HG03442 (cell line): ENCODE data around the gene RAD51AP2.
"Not testable (repeated sequence)": the region's sequence is repeated elsewhere in the genome, so short reads cannot be mapped to it uniquely, and the experiment has no call there.

ENCODE experiments used
- ATAC-seq: cut with Tn5 transposase; IDR thresholded peaks from one replicate; pipeline ENCODE4 v1.9.1; 2021; ENCODE audit warnings: mild to moderate bottlenecking, moderate library complexity; ENCODE audit not compliant: unreplicated experiment

RAD51AP2 gene

DNA sequence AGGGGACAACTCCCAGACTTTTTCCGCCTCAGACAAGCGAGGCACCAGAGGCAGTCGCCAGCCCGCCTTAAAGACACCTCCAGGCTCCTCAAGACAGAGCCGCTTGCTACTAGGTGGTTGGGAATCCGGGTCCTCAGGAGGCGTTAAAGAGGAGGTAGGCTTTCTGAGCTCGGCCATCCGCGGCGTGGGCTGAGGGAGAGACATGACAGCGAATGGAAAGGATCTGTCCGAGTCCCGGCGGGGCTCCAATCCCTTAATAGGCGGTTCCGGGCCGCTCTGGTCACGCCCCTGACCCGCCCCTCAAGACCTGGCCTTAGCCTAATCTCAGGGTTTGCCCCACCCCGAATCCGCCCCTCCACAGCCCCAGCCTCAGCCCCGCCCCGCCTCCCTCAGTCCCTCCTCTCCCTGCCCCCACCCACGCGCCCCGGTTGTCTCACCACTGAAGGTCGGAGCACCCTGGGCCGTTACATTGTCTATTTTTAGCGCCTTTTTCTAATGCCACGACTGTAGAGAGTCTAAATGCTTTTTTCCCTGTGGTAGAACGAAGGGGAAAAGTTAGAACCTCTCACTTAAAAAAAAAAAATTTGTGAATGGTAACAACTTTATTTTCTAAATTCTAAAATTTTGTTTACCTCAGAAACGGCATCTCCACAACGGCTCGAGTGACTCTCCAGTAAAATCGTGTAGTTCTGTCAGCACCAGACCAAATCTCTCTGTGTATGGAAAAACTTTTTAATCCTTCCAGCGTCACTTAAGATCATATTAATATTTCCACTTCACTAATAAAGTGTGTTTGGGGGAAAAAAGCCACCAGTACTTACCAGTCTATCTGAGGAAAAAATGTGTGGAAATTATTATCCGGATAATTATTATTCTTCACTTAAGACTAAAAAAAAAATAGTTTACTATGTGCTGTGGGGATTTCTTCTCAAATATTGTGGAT lies at the start of gene RAD51AP2:
TSS of gene RAD51AP2 (minus strand) at position 229 of the 943 bp plus-strand sequence. CDS start at position 204, 25 bp downstream.
- peak; percentile 80 for ATAC-seq

DNA sequence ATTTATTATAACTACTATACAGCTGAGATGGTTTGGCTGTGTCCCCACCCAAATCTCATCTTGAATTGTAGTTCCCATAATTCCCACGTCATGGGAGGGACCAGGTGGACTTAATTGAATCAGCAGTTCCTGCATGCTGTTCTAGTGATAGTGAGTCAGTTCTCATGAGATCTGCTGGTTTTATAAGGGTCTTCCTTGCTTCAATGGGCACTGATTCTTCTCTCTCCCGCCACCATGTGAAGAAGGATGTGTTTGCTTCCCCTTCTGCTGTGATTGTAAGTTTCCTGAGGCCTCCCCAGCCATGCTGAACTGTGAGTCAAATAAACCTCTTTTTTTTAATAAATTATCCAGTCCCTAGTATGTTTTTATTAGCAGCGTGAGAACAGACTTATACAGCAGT lies 47.5 kb upstream of the RAD51AP2 start:
- not testable (repeated sequence) for ATAC-seq

DNA sequence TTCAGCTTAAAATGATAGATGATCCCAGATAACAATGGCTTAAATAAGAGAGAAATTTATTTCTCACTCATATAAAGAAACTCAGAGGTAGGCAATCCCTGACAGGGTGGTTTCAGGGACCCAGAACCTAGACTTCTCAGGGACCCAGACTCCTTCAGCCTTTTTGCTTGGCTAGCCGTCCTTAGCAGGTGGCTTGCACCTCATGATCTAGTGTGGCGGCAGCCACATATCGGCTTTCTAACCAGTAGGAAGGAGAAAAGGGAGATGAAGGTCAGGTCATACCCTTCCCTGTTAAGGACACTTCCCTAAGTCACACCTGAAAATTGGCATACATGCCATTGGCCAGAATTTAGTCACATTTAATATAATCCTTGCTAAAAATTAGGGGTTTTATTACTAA lies 40.6 kb upstream of the RAD51AP2 start:
- no peak for ATAC-seq

DNA sequence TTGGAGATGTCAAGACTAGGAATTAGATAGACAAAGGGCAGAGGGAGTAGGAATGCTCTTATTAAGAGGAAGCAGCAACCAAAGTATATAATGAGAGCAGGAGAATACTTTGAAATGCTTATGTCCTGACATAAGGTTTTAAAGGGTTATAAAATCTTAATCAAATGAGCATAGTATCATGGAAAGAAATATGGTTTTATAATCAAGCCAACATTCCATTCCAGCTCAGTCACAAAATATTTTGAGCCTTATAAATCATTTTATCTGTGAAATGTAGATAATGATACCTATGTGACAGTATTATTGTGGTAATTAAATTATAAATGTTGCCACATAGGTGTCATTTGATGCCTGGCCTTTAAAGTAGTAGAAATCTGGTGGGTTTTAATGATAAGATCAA lies 39.8 kb upstream of the RAD51AP2 start:
- ATAC-seq = no peak

DNA sequence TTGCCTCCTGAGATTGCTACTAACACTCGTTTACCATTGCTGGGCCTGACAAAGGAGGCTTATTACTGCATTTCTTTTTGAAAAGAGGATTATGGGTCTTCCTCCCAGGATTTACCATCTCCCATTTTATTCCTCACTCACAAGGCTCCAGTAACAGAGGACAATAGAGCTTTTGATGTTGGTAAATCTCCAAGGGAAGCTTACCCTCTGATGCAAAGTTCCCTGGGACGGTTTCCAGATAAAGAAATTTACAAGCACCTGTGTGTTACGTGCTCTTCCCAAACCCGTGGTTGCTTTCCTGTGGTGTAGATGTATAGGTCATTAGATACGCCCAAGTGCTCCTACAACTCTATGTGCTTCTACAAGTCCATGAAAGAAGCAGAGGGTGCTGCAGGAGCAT lies 39.4 kb upstream of the RAD51AP2 start:
- no peak for ATAC-seq

DNA sequence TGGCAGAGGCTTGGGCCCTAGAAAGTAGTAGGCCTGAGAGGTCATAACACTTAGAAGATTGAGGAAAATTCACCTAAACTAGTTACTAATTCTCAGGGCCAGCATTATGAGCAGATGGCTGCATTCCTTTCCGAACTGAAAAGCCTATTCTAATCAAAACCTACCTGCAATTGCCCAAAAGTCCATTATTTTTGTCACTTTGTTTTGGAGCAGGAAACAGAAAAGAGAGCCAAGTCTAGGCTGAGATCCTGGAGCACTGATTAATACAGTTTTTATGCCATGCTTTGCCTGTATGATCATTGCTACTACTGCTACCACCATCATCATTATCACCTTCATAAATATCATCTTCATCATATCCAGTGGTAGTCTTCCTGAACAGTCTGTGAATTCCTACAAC lies 36.9 kb upstream of the RAD51AP2 start:
- ATAC-seq = no peak

DNA sequence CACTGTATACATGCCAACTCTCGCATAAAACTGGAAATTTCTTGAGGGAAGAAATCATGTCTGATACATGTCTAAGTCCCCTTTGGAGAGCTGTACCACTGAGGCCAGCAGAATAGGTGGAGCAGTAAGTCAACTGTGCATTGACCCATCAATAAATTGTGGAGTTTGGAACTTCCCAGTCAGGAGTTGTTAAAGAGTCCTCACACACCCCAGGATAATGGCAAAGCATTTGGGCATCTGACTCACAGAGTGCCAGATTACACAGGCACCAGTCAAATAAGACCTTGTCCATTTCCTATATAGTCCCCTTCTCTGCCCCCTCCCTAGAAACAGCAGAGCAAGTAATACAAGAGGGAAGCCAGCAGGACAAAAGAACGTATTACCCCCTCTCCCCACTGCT lies 32.7 kb upstream of the RAD51AP2 start:
- ATAC-seq = no peak

DNA sequence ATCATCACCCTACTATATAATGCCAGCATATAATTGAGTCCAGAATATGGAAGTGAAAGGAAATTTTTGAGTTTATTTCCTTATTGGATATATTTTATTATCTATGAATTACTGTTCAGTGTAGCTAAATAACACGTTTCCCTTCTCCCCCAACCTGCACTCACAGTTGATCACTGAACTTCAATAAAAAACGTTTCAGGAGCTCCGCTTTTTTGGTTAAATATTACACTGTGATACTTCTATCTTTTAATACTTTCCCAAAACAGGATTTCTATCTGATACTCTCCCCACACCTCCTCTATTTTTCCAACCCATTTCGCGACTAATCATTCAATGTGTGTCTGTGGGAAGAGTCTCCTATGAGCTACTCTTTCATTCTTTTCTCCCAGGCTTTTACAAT lies 29.5 kb upstream of the RAD51AP2 start:
- no peak for ATAC-seq

DNA sequence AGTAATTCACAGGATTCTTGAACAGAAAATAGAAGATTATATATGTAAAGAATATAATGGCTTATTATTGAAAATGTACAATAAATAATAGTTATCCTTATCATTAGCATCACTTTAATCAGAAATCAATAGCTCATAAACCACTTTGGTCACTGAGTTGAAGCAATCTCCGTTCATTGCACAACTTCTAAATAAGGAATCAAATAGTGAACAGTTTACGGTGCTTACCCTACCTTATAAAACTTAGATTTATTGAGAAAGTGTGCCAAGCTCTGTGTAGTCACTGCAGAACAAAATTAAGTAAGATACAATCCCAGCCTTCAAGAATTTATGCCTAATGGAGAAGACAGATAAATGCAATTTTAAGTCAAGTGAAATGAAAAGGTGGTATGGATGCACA lies 29.0 kb upstream of the RAD51AP2 start:
- ATAC-seq = no peak

DNA sequence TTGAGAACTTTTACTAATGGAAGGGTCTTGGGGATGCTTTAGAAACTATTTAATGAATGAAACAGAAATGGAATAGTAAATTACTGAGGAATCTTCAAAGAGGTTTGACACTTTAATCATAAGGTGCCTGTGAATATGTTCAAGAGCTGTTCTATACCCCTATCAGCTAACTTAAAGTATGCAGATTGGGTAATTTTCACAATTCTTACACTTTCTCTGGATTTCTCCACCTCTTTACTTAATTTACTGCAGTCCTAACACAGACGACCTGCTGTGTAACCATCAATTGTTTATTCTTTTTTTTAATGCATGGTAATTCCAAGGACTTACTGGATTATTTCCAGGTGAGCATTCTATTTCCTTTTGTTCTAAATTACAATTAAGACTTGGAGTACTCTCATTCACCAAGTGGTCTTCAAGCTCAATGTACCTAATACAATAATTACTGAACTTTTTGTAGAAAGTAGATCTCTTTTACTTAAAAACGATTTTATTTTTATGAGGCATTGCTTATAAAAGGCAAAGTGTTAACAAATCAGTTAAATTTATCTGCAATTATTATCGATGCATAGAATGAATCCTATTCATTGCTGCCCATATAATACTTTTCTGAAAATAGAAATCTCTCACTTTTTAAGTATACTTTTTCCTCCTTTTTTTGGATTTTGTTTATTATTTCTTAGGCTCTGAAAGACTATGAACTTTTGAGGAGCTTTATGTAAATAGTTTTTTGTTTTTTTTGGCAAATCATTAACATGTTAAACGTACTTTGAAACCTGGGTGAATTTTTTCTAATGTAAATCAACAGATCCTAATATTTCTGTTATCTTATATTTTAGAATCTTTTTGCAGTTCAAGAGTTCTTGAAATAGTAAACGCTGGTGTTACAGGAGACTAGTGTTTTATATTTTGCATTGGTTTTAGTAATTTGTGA lies 27.7 kb upstream of the RAD51AP2 start:
- no peak for ATAC-seq

DNA sequence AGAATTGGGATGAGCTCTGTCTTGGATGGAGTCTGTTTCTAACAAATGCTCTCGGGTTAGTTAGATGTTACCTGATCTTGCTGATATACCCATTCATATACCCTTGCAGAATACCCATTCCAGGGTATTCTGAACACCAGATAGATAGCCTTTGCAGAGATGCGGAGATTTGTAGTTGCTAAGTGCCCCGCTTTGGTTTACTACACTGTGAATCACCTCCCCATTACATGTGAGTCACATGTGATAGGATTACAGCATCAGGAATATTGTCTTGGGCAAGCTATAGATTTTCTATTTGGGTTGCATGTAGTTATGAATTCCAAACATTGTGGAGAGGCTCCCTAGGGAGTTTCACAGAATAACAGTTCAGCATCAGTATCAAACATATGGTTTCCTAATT lies 26.0 kb upstream of the RAD51AP2 start:
- no peak for ATAC-seq

DNA sequence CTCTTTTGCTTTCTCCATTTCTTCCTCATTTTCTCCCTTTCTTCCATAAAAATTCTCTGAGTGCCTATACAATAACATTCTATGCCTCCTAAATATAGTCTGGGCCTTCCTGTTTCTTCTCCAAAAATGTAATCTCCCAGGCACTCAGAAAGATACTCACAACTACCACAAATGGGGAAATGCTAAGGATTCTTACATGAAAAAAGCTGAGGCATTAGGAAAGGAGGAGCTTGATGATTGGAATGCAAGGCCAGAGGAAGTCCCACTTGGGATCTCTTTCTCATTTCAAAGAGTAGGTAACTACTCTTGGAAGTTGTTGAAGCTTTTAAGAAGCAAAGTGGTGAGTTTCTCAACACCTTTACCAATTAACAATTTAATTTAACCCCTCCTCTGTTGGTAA lies 25.6 kb upstream of the RAD51AP2 start:
- no peak for ATAC-seq

DNA sequence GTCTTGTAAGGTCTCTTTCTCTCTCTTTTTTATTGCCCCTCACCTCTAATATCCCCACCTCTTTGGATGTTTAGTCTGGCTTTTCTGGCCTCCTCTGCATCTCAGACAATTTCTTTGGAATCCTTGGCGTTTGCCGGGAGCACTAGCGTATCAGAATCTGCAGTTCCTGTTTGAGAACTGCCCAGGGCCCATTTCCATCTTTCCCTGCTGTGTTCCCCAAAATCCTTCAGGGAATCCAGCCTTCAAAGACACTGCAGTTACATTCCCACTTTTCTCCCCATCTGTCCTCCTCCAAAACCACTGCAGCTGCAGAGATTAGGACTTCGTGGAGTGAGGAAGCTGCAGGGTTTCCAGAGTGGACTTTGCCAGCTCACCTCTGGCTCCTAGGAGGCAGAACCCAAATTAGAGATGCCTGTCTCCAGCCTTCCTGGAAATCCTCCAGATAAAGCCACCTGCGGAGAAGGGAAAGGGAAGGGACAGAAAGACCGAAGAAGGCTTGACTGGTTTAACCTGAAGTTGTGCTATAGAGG lies 25.0 kb upstream of the RAD51AP2 start:
- ATAC-seq = no peak

DNA sequence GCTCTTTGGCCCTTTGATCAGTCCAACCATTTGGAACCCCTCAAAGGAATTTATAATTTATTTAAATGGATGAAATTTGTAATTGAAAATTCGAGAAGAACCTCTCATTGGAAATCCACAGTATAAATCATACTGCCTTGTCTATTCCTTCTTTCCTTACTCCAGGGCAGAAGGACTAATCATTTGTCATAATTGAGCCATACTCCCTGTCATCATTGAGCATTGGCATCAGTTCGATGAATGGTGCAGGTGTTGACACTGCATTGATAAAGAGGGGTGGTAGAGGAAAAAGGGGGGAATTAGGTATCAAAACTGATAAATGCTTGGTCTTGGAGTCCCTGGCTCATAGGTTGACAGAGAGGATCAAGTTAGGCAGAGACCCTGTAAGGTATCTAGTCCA lies 24.2 kb upstream of the RAD51AP2 start:
- ATAC-seq = no peak

DNA sequence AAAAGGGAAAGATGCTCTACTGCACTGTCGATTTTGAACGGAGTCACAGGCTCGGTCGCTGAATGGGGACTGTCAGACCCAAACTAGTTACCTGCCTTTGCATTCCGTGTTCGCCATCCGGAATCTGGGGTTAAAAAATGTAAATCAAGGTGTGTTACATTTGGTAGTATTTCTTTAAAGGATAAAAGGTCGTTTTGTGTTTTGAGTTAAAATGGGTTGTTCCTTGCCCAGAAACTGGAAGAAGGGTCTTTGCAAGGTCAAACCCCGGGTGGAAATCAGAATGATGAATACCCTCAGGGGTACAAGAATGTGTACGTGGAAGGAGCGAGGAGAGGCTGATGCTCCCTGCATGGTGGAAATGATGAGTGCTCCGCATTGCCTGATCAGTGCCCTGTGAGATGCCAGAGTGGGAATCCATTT lies 23.3 kb upstream of the RAD51AP2 start:
- no peak for ATAC-seq

DNA sequence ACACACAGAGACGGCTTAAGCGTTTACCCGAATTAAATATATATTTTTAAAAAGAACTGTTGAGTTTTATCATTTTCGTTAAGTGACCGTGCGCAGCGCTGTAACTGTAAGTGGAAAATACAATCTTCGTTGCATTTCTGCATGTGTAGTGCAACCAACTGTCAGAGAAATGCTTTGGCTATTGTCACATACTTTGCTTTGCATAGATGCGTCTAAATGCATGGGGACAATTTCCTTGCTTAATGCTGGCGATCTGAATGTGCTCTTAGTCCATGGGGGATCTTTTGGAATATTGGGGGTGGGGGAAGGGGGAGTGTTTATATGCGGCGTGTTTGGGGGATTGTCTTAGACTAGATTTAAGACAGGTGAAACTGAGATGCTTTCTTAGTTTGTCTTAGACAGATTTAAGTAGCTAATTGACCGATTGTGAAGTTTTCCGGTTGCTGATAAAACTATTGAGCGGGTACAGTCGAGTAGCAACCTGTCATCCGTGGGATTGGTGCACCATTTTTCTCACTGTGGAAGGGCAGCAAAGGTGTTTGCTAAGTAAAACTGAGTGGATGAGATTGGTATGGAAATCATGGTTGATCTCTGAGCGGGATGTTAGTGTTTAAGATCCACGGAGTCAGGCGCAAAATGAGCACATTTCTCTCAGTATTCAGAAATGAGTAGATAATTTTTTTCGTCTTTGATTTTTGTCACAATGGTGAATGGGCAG lies 22.7 kb upstream of the RAD51AP2 start:
- no peak for ATAC-seq

DNA sequence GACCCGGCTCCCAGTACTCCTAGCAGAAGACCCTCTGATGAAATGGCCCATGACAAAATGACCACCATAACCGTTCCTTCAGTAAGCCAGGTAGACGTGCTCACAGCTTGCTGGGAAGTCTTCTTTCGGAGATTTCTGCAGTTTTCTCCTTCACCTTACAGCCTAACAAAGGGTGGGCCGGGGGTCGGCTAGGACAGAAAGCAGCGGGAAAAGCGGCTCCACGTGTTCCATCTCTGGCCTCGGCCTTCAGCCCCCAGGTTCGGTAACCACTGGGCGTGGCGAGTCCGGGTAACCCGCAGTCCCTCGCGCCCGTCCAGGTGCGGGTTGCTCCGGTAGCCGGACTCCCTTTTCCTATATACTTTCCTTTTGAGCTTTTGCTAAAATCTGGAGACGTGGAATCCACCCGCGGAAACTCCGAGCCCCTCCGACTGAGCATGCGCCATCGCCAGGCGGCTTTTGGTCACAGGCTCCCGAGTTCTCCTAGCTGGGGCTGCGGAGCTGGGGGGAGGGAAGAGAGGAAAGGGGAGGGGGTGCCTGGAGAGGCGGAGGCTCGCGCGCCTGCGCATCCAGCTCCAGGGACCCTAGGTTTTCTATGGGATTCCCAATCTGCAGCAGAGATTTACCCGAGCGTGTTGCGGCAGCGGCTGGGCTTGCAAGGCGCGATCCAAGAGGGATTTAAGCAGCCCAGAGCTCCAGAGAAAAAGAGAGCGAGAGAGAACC lies 22.0 kb upstream of the RAD51AP2 start, which contains the start of gene VSNL1:
TSS of gene VSNL1 (plus strand) at position 604 of the 720 bp plus-strand sequence. CDS start 51,379 bp downstream, outside the sequence.
- no peak for ATAC-seq

DNA sequence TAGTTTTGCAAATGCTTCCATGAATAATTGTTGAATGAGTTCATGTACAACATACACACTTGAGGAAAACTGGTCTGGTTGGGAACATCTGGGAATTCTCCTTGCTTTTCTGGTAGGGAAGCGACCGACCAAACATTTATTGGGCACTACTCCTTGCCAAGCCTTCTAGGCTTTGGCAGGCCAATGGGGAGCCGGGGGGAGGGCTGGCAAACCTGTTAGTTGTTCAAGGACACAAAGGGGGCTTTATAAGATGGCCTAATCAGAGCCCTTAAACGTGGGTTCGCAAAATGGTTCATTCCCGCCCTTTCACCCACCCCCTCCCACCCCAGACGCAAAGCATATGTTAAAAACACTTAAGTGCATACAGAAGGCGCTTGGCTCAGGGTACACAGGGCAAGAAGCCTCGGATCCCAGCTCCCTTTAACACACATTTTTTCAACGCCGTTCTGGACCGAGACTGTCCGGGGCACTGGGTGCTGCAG lies 21.4 kb upstream of the RAD51AP2 start:
- no peak for ATAC-seq

DNA sequence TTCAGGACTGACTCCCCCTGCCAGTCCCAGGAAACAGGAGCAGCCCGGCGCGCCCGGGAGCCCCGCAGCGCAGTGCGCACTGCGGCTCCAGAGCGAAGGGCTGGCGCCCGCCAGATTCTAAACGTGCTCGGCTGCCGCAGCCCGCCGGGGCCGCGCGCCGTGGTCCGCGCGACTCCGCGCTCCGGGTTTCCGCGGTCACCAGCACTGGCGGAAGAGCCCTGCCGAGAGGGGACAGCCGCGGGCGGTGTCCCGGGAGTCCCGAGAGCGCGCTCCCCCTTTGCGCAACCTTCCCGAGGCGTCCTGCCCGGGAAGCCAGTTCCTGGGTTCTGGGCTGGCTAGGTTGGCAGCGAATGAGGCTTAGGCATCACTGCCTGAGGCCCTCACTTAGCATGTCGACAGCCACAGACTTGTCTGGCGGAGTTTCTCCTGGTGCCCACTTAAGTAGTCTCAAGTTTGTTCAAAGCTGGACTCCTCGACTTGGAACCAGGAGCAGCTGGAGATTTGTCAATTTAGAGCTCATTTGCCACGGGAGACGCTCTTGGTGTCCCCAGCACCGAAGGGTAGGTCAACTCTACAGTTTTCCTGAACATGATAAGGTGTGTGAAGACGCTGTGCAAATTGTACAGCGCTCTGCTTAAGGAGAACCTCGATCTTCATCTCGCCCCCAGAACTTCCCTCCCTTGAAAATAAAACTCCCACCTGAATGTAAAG lies 20.8 kb upstream of the RAD51AP2 start:
- peak; percentile 47 for ATAC-seq
